Panc1 (cell line): ENCODE measurements around the gene B4GAT1.
A peak's percentile ranks its signal among the peaks of the same experiment; 100 is the strongest.

Experiments
- POLR2AphosphoS5 ChIP-seq: IDR thresholded peaks from 2 replicates; pipeline ENCODE4 v1.6.1; 2012; ENCODE audit warnings: mild to moderate bottlenecking, low read depth, low read length, moderate library complexity
- TF ChIP-seq, protein P1 (sequence below): fragments of 450-650 bp; IDR thresholded peaks from 2 replicates; pipeline ENCODE4 v1.5.1; 2017; ENCODE audit warnings: mild to moderate bottlenecking

DNA sequence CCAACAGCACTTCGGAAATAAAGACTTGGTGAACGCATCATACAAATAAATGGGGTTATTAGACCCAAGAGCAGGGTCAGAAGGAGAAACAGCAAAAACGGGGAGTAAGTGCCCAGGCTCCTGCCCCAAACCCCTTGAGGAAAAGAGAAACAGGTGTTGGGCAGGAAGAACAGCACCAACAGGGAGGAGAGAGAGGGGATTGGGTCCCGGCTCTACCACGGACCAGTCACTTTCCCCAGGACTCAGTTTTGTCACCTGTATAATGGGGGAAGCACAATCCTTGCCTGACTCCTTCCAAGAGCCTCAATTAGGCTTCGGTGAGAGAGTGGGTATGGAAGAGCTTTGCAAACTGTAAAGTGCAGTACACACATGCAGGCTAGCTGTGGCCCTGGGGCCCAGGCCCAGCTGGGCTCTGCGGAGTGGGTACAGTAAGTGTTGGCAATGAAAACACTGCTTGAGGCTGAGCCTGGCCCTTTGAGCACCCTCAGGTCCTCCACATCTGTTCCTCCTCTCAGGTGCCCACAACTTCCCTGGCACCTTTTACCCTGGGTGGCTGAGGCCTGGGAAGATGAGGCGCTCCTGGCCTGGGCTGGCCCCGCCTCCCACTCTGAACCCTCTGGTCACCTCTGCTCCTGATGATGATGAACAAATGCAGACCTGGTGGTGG lies 15.2 kb upstream of the B4GAT1 start:
- TF ChIP-seq, protein P1, sequence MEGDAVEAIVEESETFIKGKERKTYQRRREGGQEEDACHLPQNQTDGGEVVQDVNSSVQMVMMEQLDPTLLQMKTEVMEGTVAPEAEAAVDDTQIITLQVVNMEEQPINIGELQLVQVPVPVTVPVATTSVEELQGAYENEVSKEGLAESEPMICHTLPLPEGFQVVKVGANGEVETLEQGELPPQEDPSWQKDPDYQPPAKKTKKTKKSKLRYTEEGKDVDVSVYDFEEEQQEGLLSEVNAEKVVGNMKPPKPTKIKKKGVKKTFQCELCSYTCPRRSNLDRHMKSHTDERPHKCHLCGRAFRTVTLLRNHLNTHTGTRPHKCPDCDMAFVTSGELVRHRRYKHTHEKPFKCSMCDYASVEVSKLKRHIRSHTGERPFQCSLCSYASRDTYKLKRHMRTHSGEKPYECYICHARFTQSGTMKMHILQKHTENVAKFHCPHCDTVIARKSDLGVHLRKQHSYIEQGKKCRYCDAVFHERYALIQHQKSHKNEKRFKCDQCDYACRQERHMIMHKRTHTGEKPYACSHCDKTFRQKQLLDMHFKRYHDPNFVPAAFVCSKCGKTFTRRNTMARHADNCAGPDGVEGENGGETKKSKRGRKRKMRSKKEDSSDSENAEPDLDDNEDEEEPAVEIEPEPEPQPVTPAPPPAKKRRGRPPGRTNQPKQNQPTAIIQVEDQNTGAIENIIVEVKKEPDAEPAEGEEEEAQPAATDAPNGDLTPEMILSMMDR, result no peak
- TF ChIP-seq POLR2AphosphoS5, result peak; percentile 41; the same call in 1 of the 2 replicates
